WTC11 (cell line): ENCODE data around the gene MRPL10. TPM values are rescaled to one million over a fixed set of nuclear protein-coding genes. Genes with fewer than 3 reads are reported as not detected.

Experiments used
- ATAC-seq: fragments of 200-7000 bp; cut with Tn5 transposase; 2 replicates; pipeline ENCODE4 v1.10.0; 2021; ENCODE audit warnings: mild to moderate bottlenecking, moderate library complexity
- CTCF ChIA-PET: fragments of 300-600 bp; sonication (Branson Sonifier 250); formaldehyde crosslinking; loops from one replicate; lab custom pipeline; 2021; ENCODE audit warnings: antibody characterized with exemption; lab: Charles Lee
- POLR2A ChIA-PET: fragments of 350-600 bp; sonication (Branson Sonifier 250); formaldehyde crosslinking; loops from one replicate; lab custom pipeline; 2021; ENCODE audit warnings: antibody characterized with exemption; lab: Charles Lee
- DNase-seq: peaks from one replicate; pipeline ENCODE4 v3.0.0; 2021; ENCODE audit warnings: low spot score
- H3K27ac Mint-ChIP-seq: 2 replicates; pipeline ENCODE4 v1.8.0; 2021; ENCODE audit warnings: mixed read lengths
- H3K27me3 Mint-ChIP-seq: 2 replicates; pipeline ENCODE4 v1.8.0; 2021; ENCODE audit warnings: low read depth, mild to moderate bottlenecking, moderate library complexity, mixed read lengths
- H3K36me3 Mint-ChIP-seq: 2 replicates; pipeline ENCODE4 v1.8.0; 2021; ENCODE audit warnings: mixed read lengths
- H3K4me1 Mint-ChIP-seq: 2 replicates; pipeline ENCODE4 v1.8.0; 2022; ENCODE audit warnings: mixed read lengths
- H3K4me3 Mint-ChIP-seq: 2 replicates; pipeline ENCODE4 v1.8.0; 2021; ENCODE audit warnings: mild to moderate bottlenecking, moderate library complexity, mixed read lengths
- H3K9me3 Mint-ChIP-seq: 2 replicates; pipeline ENCODE4 v1.8.0; 2021; ENCODE audit warnings: mixed read lengths
- CBFB ChIP-seq: sonication (generic); formaldehyde crosslinking; IDR thresholded peaks from 2 replicates; pipeline ENCODE4 v1.8.1; 2022; ENCODE audit warnings: mild to moderate bottlenecking, low read depth, missing genetic modification reagents
- CREB1 ChIP-seq: sonication (generic); formaldehyde crosslinking; IDR thresholded peaks from 2 replicates; pipeline ENCODE4 v1.8.0; 2023; ENCODE audit warnings: mild to moderate bottlenecking, missing genetic modification reagents
- EMX1 ChIP-seq: fragments of 250-450 bp; sonication (Bioruptor Pico); IDR thresholded peaks from 2 replicates; pipeline ENCODE4 v1.8.0; 2021; ENCODE audit warnings: mild to moderate bottlenecking
- ETV6 ChIP-seq: sonication (generic); formaldehyde crosslinking; IDR thresholded peaks from 2 replicates; pipeline ENCODE4 v1.8.1; 2022; ENCODE audit warnings: mild to moderate bottlenecking, missing genetic modification reagents
- FOXK1 ChIP-seq: sonication (generic); formaldehyde crosslinking; IDR thresholded peaks from 2 replicates; pipeline ENCODE4 v1.8.0; 2022; ENCODE audit warnings: mild to moderate bottlenecking, moderate library complexity, missing genetic modification reagents
- FOXP1 ChIP-seq: sonication (generic); formaldehyde crosslinking; IDR thresholded peaks from 2 replicates; pipeline ENCODE4 v1.8.0; 2022; ENCODE audit warnings: missing genetic modification reagents, mild to moderate bottlenecking, moderate library complexity, borderline replicate concordance
- GRHL2 ChIP-seq: fragments of 250-450 bp; sonication (Bioruptor Pico); IDR thresholded peaks from 2 replicates; pipeline ENCODE4 v1.8.0; 2022; ENCODE audit warnings: mild to moderate bottlenecking, moderate library complexity; ENCODE audit not compliant: insufficient replicate concordance, severe bottlenecking
- NR3C1 ChIP-seq: sonication (generic); formaldehyde crosslinking; conservative IDR thresholded peaks from 2 replicates; pipeline ENCODE4 v1.8.1; 2023; ENCODE audit warnings: low read depth, mild to moderate bottlenecking, missing genetic modification reagents
- RELA ChIP-seq: sonication (generic); formaldehyde crosslinking; IDR thresholded peaks from 2 replicates; pipeline ENCODE4 v1.8.1; 2022; ENCODE audit warnings: missing genetic modification reagents, mild to moderate bottlenecking, borderline replicate concordance
- TEAD1 ChIP-seq: sonication (generic); formaldehyde crosslinking; IDR thresholded peaks from 2 replicates; pipeline ENCODE4 v1.8.0; 2022; ENCODE audit warnings: mild to moderate bottlenecking, missing genetic modification reagents
- ZNF121 ChIP-seq: sonication (generic); formaldehyde crosslinking; IDR thresholded peaks from 2 replicates; pipeline ENCODE4 v1.8.0; 2023; ENCODE audit warnings: missing genetic modification reagents
- ZNF232 ChIP-seq: sonication (generic); formaldehyde crosslinking; IDR thresholded peaks from 2 replicates; pipeline ENCODE4 v1.8.0; 2022; ENCODE audit warnings: mild to moderate bottlenecking, missing genetic modification reagents
- ZNF317 ChIP-seq: sonication (generic); formaldehyde crosslinking; IDR thresholded peaks from 2 replicates; pipeline ENCODE4 v1.8.1; 2023; ENCODE audit warnings: low read depth, mild to moderate bottlenecking, moderate library complexity, missing genetic modification reagents, borderline replicate concordance
- ZNF423 ChIP-seq: fragments of 250-450 bp; sonication (Bioruptor Pico); IDR thresholded peaks from 2 replicates; pipeline ENCODE4 v2.1.2; 2022; ENCODE audit warnings: mild to moderate bottlenecking, moderate library complexity
- total RNA-seq: library from RNA; stranded (reverse); gene quantifications from 3 replicates; pipeline ENCODE4 v1.2.3, GENCODE V29; 2021
- TF ChIP-seq, protein P1 (sequence below): fragments of 200-600 bp; IDR thresholded peaks from 2 replicates; pipeline ENCODE4 v1.8.0; 2022; ENCODE audit warnings: antibody characterized with exemption
- TF ChIP-seq, protein P2 (sequence below): sonication (generic); formaldehyde crosslinking; IDR thresholded peaks from 2 replicates; pipeline ENCODE4 v1.8.1; 2022; ENCODE audit warnings: mild to moderate bottlenecking, missing genetic modification reagents, moderate library complexity, borderline replicate concordance
- TF ChIP-seq, protein P3 (sequence below): fragments of 250-450 bp; sonication (Bioruptor Pico); IDR thresholded peaks from 2 replicates; pipeline ENCODE4 v1.9.0; 2021; ENCODE audit warnings: moderate library complexity, mild to moderate bottlenecking, inconsistent platforms, borderline replicate concordance
- TF ChIP-seq, protein P4 (sequence below): sonication (generic); formaldehyde crosslinking; IDR thresholded peaks from 2 replicates; pipeline ENCODE4 v1.8.0; 2023; ENCODE audit warnings: missing genetic modification reagents
- TF ChIP-seq, protein P5 (sequence below): sonication (generic); formaldehyde crosslinking; IDR thresholded peaks from 2 replicates; pipeline ENCODE4 v1.8.0; 2022; ENCODE audit warnings: mild to moderate bottlenecking, missing genetic modification reagents
- TF ChIP-seq, protein P6 (sequence below): sonication (generic); formaldehyde crosslinking; IDR thresholded peaks from 2 replicates; pipeline ENCODE4 v1.8.0; 2022; ENCODE audit warnings: mild to moderate bottlenecking, missing genetic modification reagents
- TF ChIP-seq, protein P7 (sequence below): sonication (generic); formaldehyde crosslinking; IDR thresholded peaks from 2 replicates; pipeline ENCODE4 v1.8.1; 2022; ENCODE audit warnings: mild to moderate bottlenecking, moderate library complexity, missing genetic modification reagents
- TF ChIP-seq, protein P8 (sequence below): fragments of 250-450 bp; sonication (Bioruptor Pico); IDR thresholded peaks from 2 replicates; pipeline ENCODE4 v1.9.0; 2021; ENCODE audit warnings: mild to moderate bottlenecking
- TF ChIP-seq, protein P9 (sequence below): fragments of 250-450 bp; sonication (Bioruptor Pico); IDR thresholded peaks from 2 replicates; pipeline ENCODE4 v1.8.0; 2021; ENCODE audit warnings: mild to moderate bottlenecking
- TF ChIP-seq, protein P10 (sequence below): sonication (generic); formaldehyde crosslinking; IDR thresholded peaks from 2 replicates; pipeline ENCODE4 v1.8.1; 2023; ENCODE audit warnings: mild to moderate bottlenecking, moderate library complexity, missing genetic modification reagents

MRPL10 gene
- total RNA-seq, 1 experiment from 2014 or later = 80.1 TPM

DNA sequence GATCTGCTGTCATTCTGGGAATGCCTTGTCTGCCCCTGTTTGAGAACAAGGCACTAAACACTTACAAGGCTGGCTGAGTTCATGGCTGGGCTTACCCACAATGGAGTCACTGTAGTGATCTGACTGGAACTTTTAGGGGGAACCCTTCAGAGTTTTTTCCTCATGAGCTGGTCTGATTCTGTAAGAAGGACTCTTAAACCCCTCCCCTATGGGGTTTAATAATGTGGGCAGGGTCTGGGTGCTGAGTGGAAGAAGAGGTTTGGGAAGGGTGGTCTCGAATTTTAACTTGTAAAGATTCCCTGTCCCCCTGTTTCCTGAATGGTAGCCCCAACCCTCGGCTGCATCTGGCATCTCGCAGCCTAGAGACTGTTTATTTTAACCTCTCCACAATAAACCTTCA lies 40.3 kb downstream of the MRPL10 start (continued):
- TF ChIP-seq, protein P1, sequence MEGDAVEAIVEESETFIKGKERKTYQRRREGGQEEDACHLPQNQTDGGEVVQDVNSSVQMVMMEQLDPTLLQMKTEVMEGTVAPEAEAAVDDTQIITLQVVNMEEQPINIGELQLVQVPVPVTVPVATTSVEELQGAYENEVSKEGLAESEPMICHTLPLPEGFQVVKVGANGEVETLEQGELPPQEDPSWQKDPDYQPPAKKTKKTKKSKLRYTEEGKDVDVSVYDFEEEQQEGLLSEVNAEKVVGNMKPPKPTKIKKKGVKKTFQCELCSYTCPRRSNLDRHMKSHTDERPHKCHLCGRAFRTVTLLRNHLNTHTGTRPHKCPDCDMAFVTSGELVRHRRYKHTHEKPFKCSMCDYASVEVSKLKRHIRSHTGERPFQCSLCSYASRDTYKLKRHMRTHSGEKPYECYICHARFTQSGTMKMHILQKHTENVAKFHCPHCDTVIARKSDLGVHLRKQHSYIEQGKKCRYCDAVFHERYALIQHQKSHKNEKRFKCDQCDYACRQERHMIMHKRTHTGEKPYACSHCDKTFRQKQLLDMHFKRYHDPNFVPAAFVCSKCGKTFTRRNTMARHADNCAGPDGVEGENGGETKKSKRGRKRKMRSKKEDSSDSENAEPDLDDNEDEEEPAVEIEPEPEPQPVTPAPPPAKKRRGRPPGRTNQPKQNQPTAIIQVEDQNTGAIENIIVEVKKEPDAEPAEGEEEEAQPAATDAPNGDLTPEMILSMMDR = no peak
- TF ChIP-seq EMX1 (CRISPR knock-in tag) (no peak), ZNF121 (CRISPR knock-in tag) (no peak), CREB1 (CRISPR knock-in tag) (no peak), CBFB (CRISPR knock-in tag) (no peak), GRHL2 (CRISPR knock-in tag) (no peak)
- TF ChIP-seq, protein P2, sequence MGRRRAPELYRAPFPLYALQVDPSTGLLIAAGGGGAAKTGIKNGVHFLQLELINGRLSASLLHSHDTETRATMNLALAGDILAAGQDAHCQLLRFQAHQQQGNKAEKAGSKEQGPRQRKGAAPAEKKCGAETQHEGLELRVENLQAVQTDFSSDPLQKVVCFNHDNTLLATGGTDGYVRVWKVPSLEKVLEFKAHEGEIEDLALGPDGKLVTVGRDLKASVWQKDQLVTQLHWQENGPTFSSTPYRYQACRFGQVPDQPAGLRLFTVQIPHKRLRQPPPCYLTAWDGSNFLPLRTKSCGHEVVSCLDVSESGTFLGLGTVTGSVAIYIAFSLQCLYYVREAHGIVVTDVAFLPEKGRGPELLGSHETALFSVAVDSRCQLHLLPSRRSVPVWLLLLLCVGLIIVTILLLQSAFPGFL = no peak
- TF ChIP-seq, protein P3, sequence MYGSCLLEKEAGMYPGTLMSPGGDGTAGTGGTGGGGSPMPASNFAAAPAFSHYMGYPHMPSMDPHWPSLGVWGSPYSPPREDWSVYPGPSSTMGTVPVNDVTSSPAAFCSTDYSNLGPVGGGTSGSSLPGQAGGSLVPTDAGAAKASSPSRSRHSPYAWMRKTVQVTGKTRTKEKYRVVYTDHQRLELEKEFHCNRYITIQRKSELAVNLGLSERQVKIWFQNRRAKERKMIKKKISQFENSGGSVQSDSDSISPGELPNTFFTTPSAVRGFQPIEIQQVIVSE = no peak

DNA sequence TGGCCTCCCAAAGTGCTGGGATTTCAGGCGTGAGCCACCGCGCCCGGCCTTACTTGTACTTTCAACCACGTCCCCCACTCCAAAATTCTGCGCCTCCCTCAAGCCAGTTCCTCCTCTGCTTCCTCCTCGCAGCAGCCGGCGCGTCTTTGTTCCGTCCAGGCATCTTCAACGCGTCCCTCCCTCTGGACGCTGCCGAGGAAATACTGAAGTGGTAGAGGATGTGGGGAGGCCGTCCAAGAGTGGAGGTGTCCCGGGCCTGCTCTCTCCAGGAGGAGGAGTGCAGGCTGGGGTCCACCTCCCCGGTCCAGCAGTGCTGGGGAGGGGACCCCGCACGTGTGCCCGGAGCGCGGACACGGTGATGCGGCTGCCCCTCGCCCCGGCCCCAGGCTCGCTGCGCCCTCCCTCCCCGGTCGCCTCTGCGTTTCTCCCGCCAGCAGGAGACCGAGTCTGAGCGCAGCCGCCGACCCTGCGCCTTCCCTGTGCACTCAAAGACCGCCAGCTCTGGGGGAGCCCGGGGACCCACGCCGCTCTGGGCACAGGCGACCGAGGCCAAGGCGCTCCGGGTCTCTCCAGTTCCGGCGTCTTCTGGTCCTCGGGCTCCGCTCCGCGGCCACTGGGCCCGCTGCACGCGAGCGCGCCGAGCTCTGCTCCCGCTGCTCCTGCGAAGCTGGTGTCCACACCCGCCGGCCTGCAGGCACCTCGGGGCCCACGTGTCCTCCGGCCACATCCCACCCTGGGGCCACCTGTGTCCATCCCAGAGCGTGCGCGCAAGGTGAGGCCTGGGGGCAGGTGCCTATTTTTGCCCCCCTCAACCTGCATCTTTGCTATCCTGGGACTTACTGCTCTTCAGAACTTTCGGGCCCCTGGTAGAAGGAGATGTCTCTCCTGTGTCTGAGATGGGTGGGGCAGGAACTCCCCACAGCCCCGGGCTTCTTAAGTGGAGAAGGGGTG lies 41.5 kb downstream of the MRPL10 start:
- Mint-ChIP-seq H3K36me3 (no peaks in the 10 kb centered on the region), H3K27ac (no peak overlapping the region), H3K4me1 (peaks cover 7% of the 10 kb centered on the region; the same call in 1 of the 2 replicates), H3K27me3 (peaks cover 87% of the 10 kb centered on the region), H3K4me3 (peak overlapping the region; percentile 82), H3K9me3 (no peaks in the 10 kb centered on the region)
- CTCF ChIA-PET = interaction anchor here (0.6 to 1.6 kb wide), 21 partner anchors 8 to 181 kb away, joined by 3 to 8 read pairs (median 4); partner anchors contain the start of genes CDK5RAP3, LRRC46, MRPL10 and OSBPL7
- ATAC-seq = peak; percentile 90
- DNase-seq = peak; percentile 73
- POLR2A ChIA-PET = interaction anchor here (0.6 to 0.8 kb wide), 3 partner anchors 12 to 1519 kb away, joined by 3 to 12 read pairs (median 4); no protein-coding TSS in a partner anchor
- TF ChIP-seq TEAD1 (CRISPR knock-in tag) (0 out of 2 replicates have a peak, but pooled peaks have one; percentile 6), RELA (CRISPR knock-in tag) (0 out of 2 replicates have a peak, but pooled peaks have one; percentile 70), ETV6 (CRISPR knock-in tag) (peak; percentile 59; the same call in 1 of the 2 replicates), CREB1 (CRISPR knock-in tag) (no peak), ZNF232 (CRISPR knock-in tag) (no peak), ZNF317 (CRISPR knock-in tag) (no peak), ZNF423 (0 out of 2 replicates have a peak, but pooled peaks have one; percentile 26), NR3C1 (CRISPR knock-in tag) (0 out of 2 replicates have a peak, but pooled peaks have one; percentile 53), FOXP1 (peak; percentile 66; the same call in 1 of the 2 replicates), FOXK1 (no peak; the same call in 1 of the 2 replicates)
- TF ChIP-seq, protein P4, sequence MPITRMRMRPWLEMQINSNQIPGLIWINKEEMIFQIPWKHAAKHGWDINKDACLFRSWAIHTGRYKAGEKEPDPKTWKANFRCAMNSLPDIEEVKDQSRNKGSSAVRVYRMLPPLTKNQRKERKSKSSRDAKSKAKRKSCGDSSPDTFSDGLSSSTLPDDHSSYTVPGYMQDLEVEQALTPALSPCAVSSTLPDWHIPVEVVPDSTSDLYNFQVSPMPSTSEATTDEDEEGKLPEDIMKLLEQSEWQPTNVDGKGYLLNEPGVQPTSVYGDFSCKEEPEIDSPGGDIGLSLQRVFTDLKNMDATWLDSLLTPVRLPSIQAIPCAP = peak; percentile 73; the same call in 1 of the 2 replicates
- TF ChIP-seq, protein P5, sequence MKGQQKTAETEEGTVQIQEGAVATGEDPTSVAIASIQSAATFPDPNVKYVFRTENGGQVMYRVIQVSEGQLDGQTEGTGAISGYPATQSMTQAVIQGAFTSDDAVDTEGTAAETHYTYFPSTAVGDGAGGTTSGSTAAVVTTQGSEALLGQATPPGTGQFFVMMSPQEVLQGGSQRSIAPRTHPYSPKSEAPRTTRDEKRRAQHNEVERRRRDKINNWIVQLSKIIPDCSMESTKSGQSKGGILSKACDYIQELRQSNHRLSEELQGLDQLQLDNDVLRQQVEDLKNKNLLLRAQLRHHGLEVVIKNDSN (CRISPR knock-in tag) = peak; percentile 65; the same call in 1 of the 2 replicates
- TF ChIP-seq, protein P6, sequence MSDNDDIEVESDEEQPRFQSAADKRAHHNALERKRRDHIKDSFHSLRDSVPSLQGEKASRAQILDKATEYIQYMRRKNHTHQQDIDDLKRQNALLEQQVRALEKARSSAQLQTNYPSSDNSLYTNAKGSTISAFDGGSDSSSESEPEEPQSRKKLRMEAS (CRISPR knock-in tag) = peak; percentile 86
- TF ChIP-seq, protein P7, sequence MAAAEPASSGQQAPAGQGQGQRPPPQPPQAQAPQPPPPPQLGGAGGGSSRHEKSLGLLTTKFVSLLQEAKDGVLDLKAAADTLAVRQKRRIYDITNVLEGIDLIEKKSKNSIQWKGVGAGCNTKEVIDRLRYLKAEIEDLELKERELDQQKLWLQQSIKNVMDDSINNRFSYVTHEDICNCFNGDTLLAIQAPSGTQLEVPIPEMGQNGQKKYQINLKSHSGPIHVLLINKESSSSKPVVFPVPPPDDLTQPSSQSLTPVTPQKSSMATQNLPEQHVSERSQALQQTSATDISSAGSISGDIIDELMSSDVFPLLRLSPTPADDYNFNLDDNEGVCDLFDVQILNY (CRISPR knock-in tag) = peak; percentile 43; the same call in 1 of the 2 replicates
- TF ChIP-seq, protein P8, sequence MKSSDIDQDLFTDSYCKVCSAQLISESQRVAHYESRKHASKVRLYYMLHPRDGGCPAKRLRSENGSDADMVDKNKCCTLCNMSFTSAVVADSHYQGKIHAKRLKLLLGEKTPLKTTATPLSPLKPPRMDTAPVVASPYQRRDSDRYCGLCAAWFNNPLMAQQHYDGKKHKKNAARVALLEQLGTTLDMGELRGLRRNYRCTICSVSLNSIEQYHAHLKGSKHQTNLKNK (CRISPR knock-in tag) = no peak
- TF ChIP-seq, protein P9, sequence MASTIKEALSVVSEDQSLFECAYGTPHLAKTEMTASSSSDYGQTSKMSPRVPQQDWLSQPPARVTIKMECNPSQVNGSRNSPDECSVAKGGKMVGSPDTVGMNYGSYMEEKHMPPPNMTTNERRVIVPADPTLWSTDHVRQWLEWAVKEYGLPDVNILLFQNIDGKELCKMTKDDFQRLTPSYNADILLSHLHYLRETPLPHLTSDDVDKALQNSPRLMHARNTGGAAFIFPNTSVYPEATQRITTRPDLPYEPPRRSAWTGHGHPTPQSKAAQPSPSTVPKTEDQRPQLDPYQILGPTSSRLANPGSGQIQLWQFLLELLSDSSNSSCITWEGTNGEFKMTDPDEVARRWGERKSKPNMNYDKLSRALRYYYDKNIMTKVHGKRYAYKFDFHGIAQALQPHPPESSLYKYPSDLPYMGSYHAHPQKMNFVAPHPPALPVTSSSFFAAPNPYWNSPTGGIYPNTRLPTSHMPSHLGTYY (CRISPR knock-in tag) = 0 out of 2 replicates have a peak, but pooled peaks have one; percentile 53
- TF ChIP-seq, protein P10, sequence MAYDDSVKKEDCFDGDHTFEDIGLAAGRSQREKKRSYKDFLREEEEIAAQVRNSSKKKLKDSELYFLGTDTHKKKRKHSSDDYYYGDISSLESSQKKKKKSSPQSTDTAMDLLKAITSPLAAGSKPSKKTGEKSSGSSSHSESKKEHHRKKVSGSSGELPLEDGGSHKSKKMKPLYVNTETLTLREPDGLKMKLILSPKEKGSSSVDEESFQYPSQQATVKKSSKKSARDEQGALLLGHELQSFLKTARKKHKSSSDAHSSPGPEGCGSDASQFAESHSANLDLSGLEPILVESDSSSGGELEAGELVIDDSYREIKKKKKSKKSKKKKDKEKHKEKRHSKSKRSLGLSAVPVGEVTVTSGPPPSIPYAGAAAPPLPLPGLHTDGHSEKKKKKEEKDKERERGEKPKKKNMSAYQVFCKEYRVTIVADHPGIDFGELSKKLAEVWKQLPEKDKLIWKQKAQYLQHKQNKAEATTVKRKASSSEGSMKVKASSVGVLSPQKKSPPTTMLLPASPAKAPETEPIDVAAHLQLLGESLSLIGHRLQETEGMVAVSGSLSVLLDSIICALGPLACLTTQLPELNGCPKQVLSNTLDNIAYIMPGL = peak; percentile 94
